Effector memory CD4-positive, alpha-beta T cell (primary cell): Measurements from ENCODE around the gene COQ8A.
"Not testable (repeated sequence)": the region's sequence is repeated elsewhere in the genome, so short reads cannot be mapped to it uniquely, and the experiment has no call there.

Experiments
- DNase-seq, 3 donors: peaks; one replicate each; pipeline ENCODE4 v3.0.0-alpha.2; 2020
- H3K27ac ChIP-seq: 2 replicates; pipeline ENCODE4 v1.7.0; 2013; ENCODE audit warnings: mild to moderate bottlenecking, low read length, moderate library complexity; ENCODE audit not compliant: insufficient read depth, poor library complexity, severe bottlenecking
- H3K27me3 ChIP-seq: replicated peaks from 2 replicates; pipeline ENCODE4 v1.7.0; 2013; ENCODE audit warnings: mild to moderate bottlenecking, low read length; ENCODE audit not compliant: insufficient read depth, control insufficient read depth, poor library complexity, severe bottlenecking
- H3K36me3 ChIP-seq: 2 replicates; pipeline ENCODE4 v1.7.0; 2013; ENCODE audit warnings: mild to moderate bottlenecking, low read length, moderate library complexity; ENCODE audit not compliant: control insufficient read depth, insufficient read depth
- H3K4me1 ChIP-seq: 2 replicates; pipeline ENCODE4 v1.7.0; 2013; ENCODE audit warnings: low read length, mild to moderate bottlenecking; ENCODE audit not compliant: control insufficient read depth, insufficient read depth, poor library complexity, severe bottlenecking
- H3K4me3 ChIP-seq: 2 replicates; pipeline ENCODE4 v1.7.0; 2013; ENCODE audit warnings: low read length, low read depth, mild to moderate bottlenecking; ENCODE audit not compliant: insufficient read depth, poor library complexity, severe bottlenecking
- H3K9me3 ChIP-seq: 2 replicates; pipeline ENCODE4 v1.7.0; 2013; ENCODE audit warnings: mild to moderate bottlenecking, low read length, moderate library complexity; ENCODE audit not compliant: control insufficient read depth

The COQ8A gene

GRCh38 chr1:226950316-226950715 lies 10.2 kb downstream of the COQ8A start:
- no peaks in the 10 kb centered on the region for H3K36me3 ChIP-seq

GRCh38 chr1:226950871-226951270 lies 10.8 kb downstream of the COQ8A start:
- Histone ChIP-seq H3K27me3 (no peaks in the 10 kb centered on the region), H3K9me3 (no peaks in the 10 kb centered on the region), H3K4me1 (no peaks in the 10 kb centered on the region), H3K27ac (no peak overlapping the region), H3K36me3 (no peaks in the 10 kb centered on the region), H3K4me3 (no peak overlapping the region)
- no peak for DNase-seq

More at GRCh38 chr1:226950316-226950715, 10.2 kb downstream of the COQ8A start:
- Histone ChIP-seq H3K4me1 (no peaks in the 10 kb centered on the region), H3K27ac (no peak overlapping the region), H3K27me3 (no peaks in the 10 kb centered on the region), H3K9me3 (no peaks in the 10 kb centered on the region), H3K4me3 (no peak overlapping the region)
- DNase-seq = no peak

- no peaks in the 10 kb centered on the region for H3K9me3 ChIP-seq
- no peaks in the 10 kb centered on the region for H3K4me1 ChIP-seq
- no peak overlapping the region for H3K4me3 ChIP-seq
- H3K27me3 ChIP-seq = no peaks in the 10 kb centered on the region
- no peak for DNase-seq
- H3K36me3 ChIP-seq = no peaks in the 10 kb centered on the region
- no peak overlapping the region for H3K27ac ChIP-seq
These were observed 11.4 kb downstream of the COQ8A start for GRCh38 chr1:226951286-226952117.

- no peaks in the 10 kb centered on the region for H3K27me3 ChIP-seq
- no peaks in the 10 kb centered on the region for H3K36me3 ChIP-seq
- H3K4me1 ChIP-seq = no peaks in the 10 kb centered on the region
- no peaks in the 10 kb centered on the region for H3K9me3 ChIP-seq
- H3K4me3 ChIP-seq = no peak overlapping the region
- no peak for DNase-seq
- H3K27ac ChIP-seq = no peak overlapping the region
These were observed 12.0 kb downstream of the COQ8A start for GRCh38 chr1:226952118-226952441.

GRCh38 chr1:226953175-226953800 lies 13.2 kb downstream of the COQ8A start:
- H3K4me1 ChIP-seq = no peaks in the 10 kb centered on the region
- peaks cover 5% of the 10 kb centered on the region for H3K36me3 ChIP-seq
- no peak for DNase-seq
- no peaks in the 10 kb centered on the region for H3K9me3 ChIP-seq
- no peaks in the 10 kb centered on the region for H3K27me3 ChIP-seq
- no peak overlapping the region for H3K4me3 ChIP-seq
- H3K27ac ChIP-seq = no peak overlapping the region

- Histone ChIP-seq H3K27me3 (no peaks in the 10 kb centered on the region), H3K9me3 (no peaks in the 10 kb centered on the region), H3K36me3 (peaks cover 5% of the 10 kb centered on the region), H3K4me3 (no peak overlapping the region), H3K27ac (no peak overlapping the region), H3K4me1 (no peaks in the 10 kb centered on the region)
- DNase-seq = no peak
These were observed 14.2 kb downstream of the COQ8A start for GRCh38 chr1:226954337-226954736.

GRCh38 chr1:226954777-226955176 lies 14.7 kb downstream of the COQ8A start:
- Histone ChIP-seq H3K4me3 (no peak overlapping the region), H3K4me1 (peaks cover 3% of the 10 kb centered on the region), H3K27me3 (no peaks in the 10 kb centered on the region), H3K9me3 (no peaks in the 10 kb centered on the region), H3K27ac (no peak overlapping the region), H3K36me3 (peaks cover 5% of the 10 kb centered on the region)
- DNase-seq = no peak

- DNase-seq, H3K4me3 ChIP-seq, H3K9me3 ChIP-seq, H3K4me1 ChIP-seq, H3K27me3 ChIP-seq, H3K27ac ChIP-seq, H3K36me3 ChIP-seq: not testable (repeated sequence)
These were observed 15.8 kb downstream of the COQ8A start for GRCh38 chr1:226955857-226956256.

GRCh38 chr1:226956942-226957713 lies 17.0 kb downstream of the COQ8A start:
- Histone ChIP-seq H3K27ac (no peak overlapping the region), H3K27me3 (no peaks in the 10 kb centered on the region), H3K9me3 (no peaks in the 10 kb centered on the region), H3K36me3 (peaks cover 5% of the 10 kb centered on the region), H3K4me1 (peaks cover 3% of the 10 kb centered on the region), H3K4me3 (no peak overlapping the region)
- DNase-seq = no peak

GRCh38 chr1:226957714-226958113 lies 17.6 kb downstream of the COQ8A start:
- no peaks in the 10 kb centered on the region for H3K9me3 ChIP-seq
- no peak overlapping the region for H3K4me3 ChIP-seq
- no peak overlapping the region for H3K27ac ChIP-seq
- DNase-seq = no peak
- H3K36me3 ChIP-seq = peaks cover 5% of the 10 kb centered on the region
- no peaks in the 10 kb centered on the region for H3K27me3 ChIP-seq
- peaks cover 3% of the 10 kb centered on the region for H3K4me1 ChIP-seq
